Ovary (tissue), 3 donors: Measurements from ENCODE around the gene NFATC3.

ENCODE experiments used
- EP300 ChIP-seq: sonication (generic); formaldehyde crosslinking; IDR thresholded peaks from one replicate; pipeline ENCODE4 v1.6.1; 2017; ENCODE audit warnings: antibody characterized with exemption
- POLR2A ChIP-seq: fragments of 450-650 bp; IDR thresholded peaks from one replicate; pipeline ENCODE4 v1.6.1; 2017; ENCODE audit warnings: antibody characterized with exemption, mild to moderate bottlenecking, moderate library complexity
- TF ChIP-seq, protein P1 (sequence below), 3 donors: fragments of 450-650 bp in 2 of 3; fragments of 200-600 bp in 1 of 3; IDR thresholded peaks; one replicate each; pipeline versions ENCODE4 v1.5.1 to v1.8.0; 2016 to 2022; ENCODE audit warnings: antibody characterized with exemption in 3 of 3, mild to moderate bottlenecking in 1 of 3
- donor health status: DM: no; HTN: no; CAD: no.

DNA sequence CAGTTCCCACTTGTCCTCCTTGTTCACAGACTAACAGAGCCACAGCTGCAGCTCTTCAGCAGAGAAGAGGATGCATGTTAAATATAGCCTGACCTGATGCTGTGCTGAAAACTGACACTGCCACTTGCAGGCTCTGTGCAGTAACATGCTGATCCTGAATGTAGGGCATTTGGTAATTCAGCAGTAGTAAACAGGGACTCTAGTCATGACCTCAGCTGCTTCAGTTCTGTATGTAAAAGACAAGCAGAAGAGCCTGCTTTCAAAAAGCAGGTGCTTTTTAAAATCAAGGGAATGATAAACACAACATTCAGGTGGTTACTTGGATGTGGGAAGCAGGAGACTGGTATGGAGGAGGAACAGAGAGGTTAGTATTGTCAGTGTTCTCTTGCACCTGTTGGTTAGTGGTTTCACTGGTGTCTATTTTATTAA lies 116.9 kb downstream of the NFATC3 start:
- TF ChIP-seq, protein P1, sequence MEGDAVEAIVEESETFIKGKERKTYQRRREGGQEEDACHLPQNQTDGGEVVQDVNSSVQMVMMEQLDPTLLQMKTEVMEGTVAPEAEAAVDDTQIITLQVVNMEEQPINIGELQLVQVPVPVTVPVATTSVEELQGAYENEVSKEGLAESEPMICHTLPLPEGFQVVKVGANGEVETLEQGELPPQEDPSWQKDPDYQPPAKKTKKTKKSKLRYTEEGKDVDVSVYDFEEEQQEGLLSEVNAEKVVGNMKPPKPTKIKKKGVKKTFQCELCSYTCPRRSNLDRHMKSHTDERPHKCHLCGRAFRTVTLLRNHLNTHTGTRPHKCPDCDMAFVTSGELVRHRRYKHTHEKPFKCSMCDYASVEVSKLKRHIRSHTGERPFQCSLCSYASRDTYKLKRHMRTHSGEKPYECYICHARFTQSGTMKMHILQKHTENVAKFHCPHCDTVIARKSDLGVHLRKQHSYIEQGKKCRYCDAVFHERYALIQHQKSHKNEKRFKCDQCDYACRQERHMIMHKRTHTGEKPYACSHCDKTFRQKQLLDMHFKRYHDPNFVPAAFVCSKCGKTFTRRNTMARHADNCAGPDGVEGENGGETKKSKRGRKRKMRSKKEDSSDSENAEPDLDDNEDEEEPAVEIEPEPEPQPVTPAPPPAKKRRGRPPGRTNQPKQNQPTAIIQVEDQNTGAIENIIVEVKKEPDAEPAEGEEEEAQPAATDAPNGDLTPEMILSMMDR (IDR thresholded peaks at IDR 0.05): no peak
- no peak for TF ChIP-seq POLR2A
- no peak for TF ChIP-seq EP300
